Stimulated activated CD8-positive, alpha-beta memory T cell treated with anti-CD3 and anti-CD28 coated beads, Interleukin-15, amount 100 ng/mL, for 1 hour (primary cell): Measurements from ENCODE around the gene HIPK3.
A peak's percentile ranks its signal among the peaks of the same experiment; 100 is the strongest.
"Not testable (repeated sequence)": the region's sequence is repeated elsewhere in the genome, so short reads cannot be mapped to it uniquely, and the experiment has no call there.

Experiments used
- DNase-seq: peaks from one replicate; pipeline ENCODE4 v3.0.0-alpha.2; 2020; ENCODE audit warnings: low read depth

The HIPK3 gene

GRCh38 chr11:33257160-33257896 is at the start of gene HIPK3:
Gene HIPK3 (plus strand): TSS chr11:33257381.
- DNase-seq = peak; percentile 38

GRCh38 chr11:33207408-33207985 is 49.7 kb upstream of the HIPK3 start:
- no peak for DNase-seq

GRCh38 chr11:33208150-33208549 is 49.0 kb upstream of the HIPK3 start:
- DNase-seq = no peak

- no peak for DNase-seq
Measured at GRCh38 chr11:33211153-33211552, 46.0 kb upstream of the HIPK3 start.

- no peak for DNase-seq
Measured at GRCh38 chr11:33211580-33211979, 45.6 kb upstream of the HIPK3 start.

GRCh38 chr11:33214187-33214586 is 43.0 kb upstream of the HIPK3 start:
- no peak for DNase-seq

- DNase-seq = no peak
Measured at GRCh38 chr11:33214767-33215166, 42.4 kb upstream of the HIPK3 start.

GRCh38 chr11:33216676-33217075 is 40.5 kb upstream of the HIPK3 start:
- not testable (repeated sequence) for DNase-seq

GRCh38 chr11:33222052-33222750 is 35.0 kb upstream of the HIPK3 start:
- no peak for DNase-seq

GRCh38 chr11:33225371-33225770 is 31.8 kb upstream of the HIPK3 start:
- DNase-seq = no peak

GRCh38 chr11:33227578-33228261 is 29.5 kb upstream of the HIPK3 start:
- no peak for DNase-seq

- DNase-seq = no peak
Measured at GRCh38 chr11:33234397-33235190, 22.6 kb upstream of the HIPK3 start.

- no peak for DNase-seq
Measured at GRCh38 chr11:33237039-33237597, 20.1 kb upstream of the HIPK3 start.

GRCh38 chr11:33242575-33242974 is 14.6 kb upstream of the HIPK3 start:
- no peak for DNase-seq

GRCh38 chr11:33243654-33244053 is 13.5 kb upstream of the HIPK3 start:
- not testable (repeated sequence) for DNase-seq

- DNase-seq = no peak
Measured at GRCh38 chr11:33248416-33248971, 8.7 kb upstream of the HIPK3 start.

GRCh38 chr11:33256031-33256812 is 959 bp upstream of the HIPK3 start:
- no peak for DNase-seq

GRCh38 chr11:33256813-33257159 is 395 bp upstream of the HIPK3 start:
- no peak for DNase-seq

GRCh38 chr11:33257897-33258630 is 883 bp downstream of the HIPK3 start:
- peak; percentile 31 for DNase-seq
